GM21367 (cell line): ENCODE measurements around the gene MYO3B.

Source experiments
- ATAC-seq: cut with Tn5 transposase; IDR thresholded peaks from one replicate; pipeline ENCODE4 v1.9.1; 2021; ENCODE audit not compliant: unreplicated experiment

MYO3B gene

DNA sequence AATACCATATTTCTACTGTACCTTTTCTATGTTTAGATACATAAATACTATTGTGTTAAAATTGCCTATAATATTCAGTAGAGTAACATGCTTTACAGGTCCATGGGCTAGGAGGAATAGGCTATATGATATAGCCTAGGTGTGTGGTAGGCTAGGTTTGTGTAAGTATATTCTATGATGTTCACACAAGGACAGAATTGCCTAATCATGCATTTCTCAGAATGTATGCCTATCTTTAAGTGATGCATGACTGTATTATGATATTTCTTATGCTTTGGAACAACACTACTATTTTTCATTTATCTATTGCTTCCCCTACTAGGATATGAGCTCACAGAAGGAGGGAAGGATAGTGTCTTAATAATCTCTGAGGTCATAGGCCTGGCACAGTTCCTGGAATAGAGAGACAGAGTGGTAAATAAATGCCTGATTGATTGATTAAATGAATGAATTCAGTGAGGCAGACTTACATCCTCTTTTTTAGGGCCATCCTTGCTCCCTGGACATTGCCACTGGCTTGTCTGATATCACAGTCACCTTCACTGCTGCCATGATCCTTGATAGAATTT lies 121.0 kb downstream of the MYO3B start:
- ATAC-seq: no peak

DNA sequence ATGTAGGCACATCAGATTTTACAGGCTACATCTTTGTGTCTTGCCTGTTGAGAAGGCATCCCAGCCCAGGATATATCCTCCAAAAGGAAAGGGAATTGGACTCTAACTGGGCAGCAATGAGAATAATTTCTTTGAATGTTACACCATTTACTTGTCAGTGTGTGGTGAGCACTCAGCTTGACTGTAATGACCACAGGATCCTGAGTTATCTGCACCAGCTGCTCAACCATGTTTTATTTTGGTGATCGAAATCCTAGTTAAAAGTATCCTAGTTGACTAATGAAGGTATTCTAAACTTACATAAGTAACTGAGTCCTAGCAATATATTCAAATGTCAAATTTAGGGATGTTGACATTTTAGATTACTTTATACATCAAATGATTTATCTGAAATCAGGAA lies 123.0 kb downstream of the MYO3B start:
- no peak for ATAC-seq

GRCh38 chr2:170301626-170302025 lies 123.7 kb downstream of the MYO3B start:
- no peak for ATAC-seq

- no peak for ATAC-seq
Observed at GRCh38 chr2:170305711-170306110, 127.8 kb downstream of the MYO3B start.

- no peak for ATAC-seq
Observed at GRCh38 chr2:170306293-170306873, 128.4 kb downstream of the MYO3B start.

DNA sequence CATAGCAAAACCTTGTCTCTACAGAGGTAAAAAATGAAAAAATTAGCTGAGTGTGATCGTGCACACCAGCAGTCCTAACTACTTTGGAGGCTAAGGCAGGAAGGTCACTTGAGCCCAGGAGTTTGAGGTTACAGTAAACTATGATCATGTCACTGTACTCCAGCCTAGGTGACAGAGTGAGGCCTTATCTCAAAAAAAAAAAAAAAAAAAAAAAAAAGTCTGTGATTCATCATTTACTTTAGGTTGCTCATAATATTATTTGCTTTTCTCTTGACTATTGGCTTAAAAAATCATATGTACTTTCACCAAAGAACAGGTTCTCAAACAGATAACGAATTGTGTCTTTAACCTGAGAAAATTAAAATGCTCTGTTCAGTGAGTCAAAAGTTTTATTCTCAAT lies 129.1 kb downstream of the MYO3B start:
- no peak for ATAC-seq

- no peak for ATAC-seq
Observed at GRCh38 chr2:170307555-170308351, 129.8 kb downstream of the MYO3B start.

GRCh38 chr2:170310876-170311502 lies 133.0 kb downstream of the MYO3B start:
- ATAC-seq: no peak

DNA sequence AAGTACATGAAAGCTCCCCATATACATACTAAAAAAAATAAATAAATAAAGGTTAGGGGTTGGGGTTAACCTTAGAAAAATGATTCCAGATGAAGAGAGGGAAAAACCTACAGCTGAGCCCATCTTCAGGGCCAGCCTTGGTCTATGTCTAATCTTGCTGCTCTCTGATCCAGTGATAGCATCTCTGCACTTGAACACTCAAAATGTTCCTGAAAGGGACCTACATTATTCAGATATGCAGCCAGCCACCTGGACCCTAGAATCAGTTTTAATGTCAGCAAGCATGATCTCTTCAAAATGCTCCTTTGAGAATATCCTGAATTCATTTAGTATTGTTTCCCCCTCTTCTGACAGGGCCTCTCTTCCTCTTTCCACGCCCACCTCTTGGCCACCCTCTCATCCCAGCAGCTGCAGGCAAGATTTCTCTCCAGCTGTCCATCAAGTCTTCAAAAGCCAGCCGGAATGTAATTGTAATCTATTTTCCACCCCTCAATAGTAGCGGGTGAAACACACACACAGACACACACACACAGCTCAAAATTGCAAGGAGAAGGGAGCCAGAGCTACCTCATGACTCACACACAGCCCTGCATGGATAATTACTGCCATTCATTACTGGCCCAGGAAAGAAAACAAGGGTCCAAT lies 135.5 kb downstream of the MYO3B start:
- ATAC-seq: no peak

- no peak for ATAC-seq
Observed at GRCh38 chr2:170313992-170314348, 136.0 kb downstream of the MYO3B start.

- no peak for ATAC-seq
Observed at GRCh38 chr2:170314744-170315447, 136.9 kb downstream of the MYO3B start.

- no peak for ATAC-seq
Observed at GRCh38 chr2:170320948-170321347, 143.0 kb downstream of the MYO3B start.

DNA sequence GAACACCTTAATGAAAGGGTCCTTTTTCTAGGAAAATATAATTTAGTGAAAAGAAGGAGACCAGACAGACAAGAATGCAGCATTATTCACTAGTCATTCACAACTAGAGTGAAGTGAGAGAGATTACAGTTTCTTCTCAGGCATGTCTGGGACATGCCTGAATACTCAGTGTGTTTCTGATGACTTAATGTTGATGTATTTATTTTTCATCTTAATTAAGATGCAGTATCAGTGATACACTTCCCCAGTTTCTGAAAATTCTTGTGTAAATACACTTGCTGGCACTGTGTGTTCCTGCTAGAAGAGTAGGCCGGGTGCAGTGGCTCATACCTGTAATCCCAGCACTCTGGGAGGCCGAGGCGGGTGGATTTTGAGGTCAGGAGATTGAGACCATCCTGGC lies 143.6 kb downstream of the MYO3B start:
- ATAC-seq: no peak

DNA sequence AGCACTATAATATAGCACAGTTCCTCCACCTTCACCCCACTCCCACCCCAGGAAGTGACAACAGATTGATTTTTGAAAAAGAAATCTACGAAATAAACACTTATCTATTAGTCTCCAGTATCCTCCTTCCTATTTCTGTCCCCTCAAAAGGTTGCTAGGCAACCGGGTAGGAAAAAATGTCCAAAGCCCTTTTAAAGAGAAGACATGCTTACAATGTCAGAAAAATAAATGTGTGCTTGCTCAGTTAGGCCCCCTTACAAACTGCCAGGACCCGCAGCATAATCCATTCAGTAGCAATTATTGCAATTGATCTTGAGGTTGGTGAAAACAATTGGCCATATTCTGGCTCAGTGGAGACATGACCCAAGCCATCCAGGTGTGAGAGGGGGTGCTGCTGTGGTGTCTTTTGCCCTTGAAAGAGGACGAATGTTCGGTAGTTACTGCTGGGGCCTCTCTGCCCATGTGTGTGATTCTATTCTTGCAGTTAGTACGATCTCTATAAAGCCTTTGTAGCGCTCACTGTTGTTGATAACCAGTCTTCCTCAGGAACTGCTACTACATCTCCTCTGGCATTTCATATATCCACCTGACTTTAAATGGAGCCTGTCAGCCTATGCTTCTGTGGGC lies 144.3 kb downstream of the MYO3B start:
- ATAC-seq: no peak

- ATAC-seq: no peak
Observed at GRCh38 chr2:170323743-170324142, 145.8 kb downstream of the MYO3B start.

DNA sequence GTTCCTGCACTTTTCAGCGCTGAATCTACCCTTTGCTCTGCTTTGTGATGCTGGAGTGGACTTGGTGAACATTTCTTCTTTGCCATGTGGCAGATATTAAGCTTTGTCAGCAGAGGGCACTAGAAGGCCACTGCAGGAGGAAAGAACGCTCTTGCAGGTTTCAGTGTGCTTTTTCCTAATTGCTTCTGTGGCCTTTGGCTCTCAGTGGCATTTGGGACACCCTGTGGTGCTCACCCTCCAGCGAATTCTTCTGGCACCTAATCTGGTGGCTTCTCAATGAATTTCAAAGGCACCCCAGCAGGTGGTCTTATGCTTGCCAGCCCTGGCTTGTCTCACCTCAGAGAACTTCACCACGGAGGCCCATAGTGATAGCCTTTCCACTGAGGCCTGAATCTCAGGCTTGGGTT lies 146.7 kb downstream of the MYO3B start:
- no peak for ATAC-seq

DNA sequence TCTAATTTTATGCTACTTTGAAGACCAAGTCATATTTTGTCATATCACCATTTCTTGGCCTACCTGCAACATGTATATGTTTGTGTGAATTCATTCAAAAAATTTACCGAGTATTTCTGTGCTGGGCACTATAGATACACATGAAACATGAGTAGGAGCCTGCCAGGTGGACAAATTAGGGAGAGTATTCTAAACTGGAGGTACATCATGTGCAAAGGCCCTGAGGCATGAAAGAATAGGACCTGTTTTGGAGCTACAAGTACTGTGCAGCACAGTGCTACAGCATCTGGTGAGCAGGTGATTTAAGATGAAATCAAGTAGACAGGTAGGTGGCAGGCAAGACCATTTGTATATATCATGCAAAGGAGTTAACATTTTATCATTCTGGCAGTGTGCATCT lies 152.9 kb downstream of the MYO3B start:
- no peak for ATAC-seq

GRCh38 chr2:170332676-170333402 lies 154.9 kb downstream of the MYO3B start:
- ATAC-seq: no peak

- no peak for ATAC-seq
Observed at GRCh38 chr2:170335351-170335750, 157.4 kb downstream of the MYO3B start.

- ATAC-seq: no peak
Observed at GRCh38 chr2:170336408-170336807, 158.5 kb downstream of the MYO3B start.
